ENCODE results near the gene SCYL2.

GRCh38 chr12:100368066-100368465 lies 101.1 kb downstream of the SCYL2 start:
- no peak for TF ChIP-seq ATF3 (CRISPR knock-in tag; conservative IDR thresholded peaks at IDR 0.05)
- TF ChIP-seq, protein P1, sequence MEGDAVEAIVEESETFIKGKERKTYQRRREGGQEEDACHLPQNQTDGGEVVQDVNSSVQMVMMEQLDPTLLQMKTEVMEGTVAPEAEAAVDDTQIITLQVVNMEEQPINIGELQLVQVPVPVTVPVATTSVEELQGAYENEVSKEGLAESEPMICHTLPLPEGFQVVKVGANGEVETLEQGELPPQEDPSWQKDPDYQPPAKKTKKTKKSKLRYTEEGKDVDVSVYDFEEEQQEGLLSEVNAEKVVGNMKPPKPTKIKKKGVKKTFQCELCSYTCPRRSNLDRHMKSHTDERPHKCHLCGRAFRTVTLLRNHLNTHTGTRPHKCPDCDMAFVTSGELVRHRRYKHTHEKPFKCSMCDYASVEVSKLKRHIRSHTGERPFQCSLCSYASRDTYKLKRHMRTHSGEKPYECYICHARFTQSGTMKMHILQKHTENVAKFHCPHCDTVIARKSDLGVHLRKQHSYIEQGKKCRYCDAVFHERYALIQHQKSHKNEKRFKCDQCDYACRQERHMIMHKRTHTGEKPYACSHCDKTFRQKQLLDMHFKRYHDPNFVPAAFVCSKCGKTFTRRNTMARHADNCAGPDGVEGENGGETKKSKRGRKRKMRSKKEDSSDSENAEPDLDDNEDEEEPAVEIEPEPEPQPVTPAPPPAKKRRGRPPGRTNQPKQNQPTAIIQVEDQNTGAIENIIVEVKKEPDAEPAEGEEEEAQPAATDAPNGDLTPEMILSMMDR (IDR thresholded peaks at IDR 0.05) = no peak
- no peak for TF ChIP-seq FOXP1 (CRISPR knock-in tag; IDR thresholded peaks at IDR 0.05; ENCODE audit: borderline replicate concordance)
- no peak for TF ChIP-seq NR3C1 (CRISPR knock-in tag; conservative IDR thresholded peaks at IDR 0.05; ENCODE audit: low read depth)
- no peak for TF ChIP-seq ZNF416 (CRISPR knock-in tag; IDR thresholded peaks at IDR 0.05)
- TF ChIP-seq CREB1 (CRISPR knock-in tag; IDR thresholded peaks at IDR 0.05) = no peak

Data from WTC11 (cell line).